Measurements from ENCODE around the gene ALDOC.

DNA sequence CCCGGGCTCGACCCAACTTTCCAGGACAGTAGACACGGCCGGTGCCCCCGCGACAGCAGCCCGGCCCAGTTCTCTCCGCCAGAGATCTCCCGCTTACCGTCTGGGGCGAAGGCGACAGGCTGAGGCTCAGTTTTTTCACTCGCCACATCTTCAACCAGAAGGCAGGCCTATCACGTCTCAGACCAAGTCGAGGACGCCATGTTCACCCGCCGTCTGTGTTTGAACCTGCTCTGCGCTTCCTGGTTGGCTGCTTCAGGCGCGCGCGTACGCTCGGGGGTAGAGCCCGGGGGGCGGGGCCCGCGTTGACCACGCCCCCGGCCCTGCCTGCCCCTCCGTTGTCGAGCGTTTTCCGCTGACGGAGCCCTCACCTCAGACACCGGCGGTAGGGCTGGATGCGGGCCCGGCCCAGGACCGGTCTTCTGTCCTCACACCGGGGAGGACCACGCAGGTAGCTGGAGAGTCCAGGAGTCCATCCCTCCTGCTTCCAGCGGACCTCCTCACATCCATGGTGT lies 22.2 kb upstream of the ALDOC start, which contains the start of gene SPAG5:
- TF ChIP-seq, protein P1, sequence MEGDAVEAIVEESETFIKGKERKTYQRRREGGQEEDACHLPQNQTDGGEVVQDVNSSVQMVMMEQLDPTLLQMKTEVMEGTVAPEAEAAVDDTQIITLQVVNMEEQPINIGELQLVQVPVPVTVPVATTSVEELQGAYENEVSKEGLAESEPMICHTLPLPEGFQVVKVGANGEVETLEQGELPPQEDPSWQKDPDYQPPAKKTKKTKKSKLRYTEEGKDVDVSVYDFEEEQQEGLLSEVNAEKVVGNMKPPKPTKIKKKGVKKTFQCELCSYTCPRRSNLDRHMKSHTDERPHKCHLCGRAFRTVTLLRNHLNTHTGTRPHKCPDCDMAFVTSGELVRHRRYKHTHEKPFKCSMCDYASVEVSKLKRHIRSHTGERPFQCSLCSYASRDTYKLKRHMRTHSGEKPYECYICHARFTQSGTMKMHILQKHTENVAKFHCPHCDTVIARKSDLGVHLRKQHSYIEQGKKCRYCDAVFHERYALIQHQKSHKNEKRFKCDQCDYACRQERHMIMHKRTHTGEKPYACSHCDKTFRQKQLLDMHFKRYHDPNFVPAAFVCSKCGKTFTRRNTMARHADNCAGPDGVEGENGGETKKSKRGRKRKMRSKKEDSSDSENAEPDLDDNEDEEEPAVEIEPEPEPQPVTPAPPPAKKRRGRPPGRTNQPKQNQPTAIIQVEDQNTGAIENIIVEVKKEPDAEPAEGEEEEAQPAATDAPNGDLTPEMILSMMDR (conservative IDR thresholded peaks at IDR 0.05; ENCODE audit: low read length) = no peak
- TF ChIP-seq EZH2phosphoT487 (IDR thresholded peaks at IDR 0.05; ENCODE audit: borderline replicate concordance, low read depth, low read length) = no peak

All from OCI-LY7 (cell line).